GM18526 (cell line): Measurements from ENCODE around the gene CSNK1D.

Source experiments
- POLR2A ChIP-seq: IDR thresholded peaks from 3 replicates; pipeline ENCODE4 v1.6.1; 2011; ENCODE audit not compliant: insufficient read length; ENCODE audit errors: extremely low read depth

The CSNK1D gene

DNA sequence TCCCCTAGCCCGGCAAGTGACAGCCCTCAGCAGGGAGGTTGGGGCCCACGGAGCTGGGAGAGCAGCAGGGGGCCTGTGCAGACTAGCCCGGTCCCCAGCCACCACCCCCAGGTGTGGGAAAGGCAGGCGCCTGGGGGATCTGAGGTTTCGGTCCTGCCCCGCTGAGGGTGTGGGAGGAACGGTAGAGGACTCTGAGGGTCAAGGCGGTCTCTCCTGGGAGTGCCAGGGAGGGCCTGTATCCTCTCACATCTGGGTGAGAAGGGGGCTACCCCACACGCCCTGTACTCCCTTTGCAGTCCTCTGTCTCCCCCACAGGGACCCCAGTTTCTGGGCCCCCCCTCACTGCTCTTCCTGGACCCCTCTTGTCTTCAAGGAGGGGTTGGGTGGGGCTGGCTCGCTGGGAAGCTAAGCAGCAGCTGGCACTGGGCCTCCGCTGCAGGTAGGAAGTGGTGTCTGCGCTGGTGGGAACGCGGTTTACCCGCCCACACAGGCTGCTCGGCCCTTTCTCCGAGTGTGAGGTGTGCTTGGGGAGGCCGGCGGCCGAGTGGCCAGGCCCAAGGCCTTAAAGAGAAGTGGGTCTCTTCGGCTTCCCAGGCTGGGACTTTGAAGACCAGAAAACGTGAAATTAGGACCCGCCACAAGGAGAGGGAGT, 28.5 kb upstream of the CSNK1D start:
- TF ChIP-seq POLR2A = no peak

DNA sequence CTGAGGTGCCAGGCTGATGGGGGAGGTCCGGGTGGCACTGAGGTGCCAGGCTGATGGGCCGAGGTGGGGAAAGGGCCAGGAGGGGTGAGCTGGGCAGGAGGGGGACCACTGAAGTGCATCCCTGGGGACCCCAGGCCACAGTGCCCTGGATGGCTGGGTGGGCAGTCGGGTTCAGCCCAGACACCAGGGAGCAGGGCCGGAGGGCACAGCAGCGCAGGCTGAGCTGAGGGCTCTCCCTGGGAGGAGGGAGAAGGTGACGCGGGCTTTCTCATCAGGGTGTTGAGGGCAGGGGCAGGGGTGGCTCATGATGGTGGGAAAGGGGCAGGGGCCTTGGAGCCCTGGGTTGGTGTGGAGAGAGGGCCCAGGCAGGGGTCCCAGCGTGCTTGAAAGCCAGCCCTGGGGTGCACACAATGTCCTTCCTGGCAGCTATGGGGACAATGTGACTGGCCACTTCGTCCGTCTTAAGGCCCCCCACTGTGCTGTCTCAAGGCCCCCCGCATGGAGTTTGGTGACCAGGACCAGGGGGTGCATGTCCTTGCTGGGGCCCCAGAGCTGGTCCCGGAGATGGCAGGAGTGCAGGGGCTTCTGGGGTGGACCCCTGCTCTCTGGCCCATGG, 27.9 kb upstream of the CSNK1D start:
- no peak for TF ChIP-seq POLR2A

DNA sequence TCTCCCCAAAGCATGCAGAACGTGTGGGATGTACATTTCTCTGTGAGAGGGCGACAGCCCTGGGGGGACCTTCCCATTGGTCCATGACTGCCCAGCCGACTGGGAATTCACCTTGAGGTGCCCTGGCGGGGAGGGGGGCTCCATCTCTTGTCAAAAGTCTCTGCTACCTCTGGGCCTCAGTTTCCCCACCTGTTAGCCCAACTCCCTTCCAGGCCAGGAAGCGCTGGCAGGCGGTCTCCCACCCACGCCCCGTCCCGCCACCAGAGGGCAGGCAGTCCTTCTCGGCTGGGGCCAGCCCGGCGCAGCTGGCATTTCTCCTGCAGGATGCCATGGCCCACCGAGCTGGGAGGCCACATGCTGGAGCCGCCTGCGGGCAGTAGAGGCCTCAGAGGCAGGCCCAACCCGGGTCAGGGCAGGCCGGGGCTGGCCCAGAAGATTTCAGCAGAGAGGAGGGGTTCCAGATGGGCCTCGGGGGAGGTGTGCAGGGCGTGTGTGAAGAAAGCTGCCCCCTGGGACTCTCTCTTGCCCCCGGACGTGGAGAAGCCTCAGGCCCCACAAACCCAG, 27.3 kb upstream of the CSNK1D start:
- TF ChIP-seq POLR2A = no peak

DNA sequence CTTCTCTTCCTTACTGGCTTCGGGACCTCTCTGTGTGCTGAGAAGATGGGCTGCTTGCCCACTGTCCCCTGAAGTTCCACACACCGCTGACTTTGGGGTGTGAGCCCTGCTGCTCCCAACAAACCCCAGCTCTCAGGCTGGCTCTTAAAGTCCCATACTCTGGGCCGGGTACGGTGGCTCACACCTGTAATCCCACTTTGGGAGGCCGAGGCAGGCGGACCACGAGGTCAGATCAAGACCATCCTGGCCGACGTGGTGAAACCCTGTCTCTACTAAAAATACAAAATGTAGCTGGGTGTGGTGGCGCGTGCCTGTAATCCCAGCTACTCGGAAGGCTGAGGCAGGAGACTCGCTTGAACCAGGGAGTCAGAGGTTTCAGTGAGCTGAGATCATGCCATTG, 26.7 kb upstream of the CSNK1D start:
- no peak for TF ChIP-seq POLR2A

DNA sequence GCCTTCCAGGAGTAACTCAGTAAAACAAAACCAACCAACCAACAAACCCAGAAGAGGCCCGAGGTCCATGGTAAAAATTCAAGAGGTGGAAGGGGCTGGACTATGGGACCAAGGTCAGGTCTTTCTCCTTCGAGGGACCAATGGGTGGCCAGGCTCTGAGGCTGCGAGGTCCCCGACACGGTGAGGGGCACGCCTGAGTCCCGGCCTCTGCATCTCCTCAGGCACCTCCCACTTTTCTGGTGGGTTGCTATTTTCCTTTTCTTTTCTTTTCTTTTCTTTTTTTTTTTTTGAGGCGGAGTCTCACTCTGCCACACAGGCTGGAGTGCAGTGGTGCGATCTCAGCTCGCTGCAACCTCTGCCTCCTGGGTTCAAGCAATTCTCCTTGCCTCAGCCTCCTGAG, 26.0 kb upstream of the CSNK1D start:
- TF ChIP-seq POLR2A = no peak

DNA sequence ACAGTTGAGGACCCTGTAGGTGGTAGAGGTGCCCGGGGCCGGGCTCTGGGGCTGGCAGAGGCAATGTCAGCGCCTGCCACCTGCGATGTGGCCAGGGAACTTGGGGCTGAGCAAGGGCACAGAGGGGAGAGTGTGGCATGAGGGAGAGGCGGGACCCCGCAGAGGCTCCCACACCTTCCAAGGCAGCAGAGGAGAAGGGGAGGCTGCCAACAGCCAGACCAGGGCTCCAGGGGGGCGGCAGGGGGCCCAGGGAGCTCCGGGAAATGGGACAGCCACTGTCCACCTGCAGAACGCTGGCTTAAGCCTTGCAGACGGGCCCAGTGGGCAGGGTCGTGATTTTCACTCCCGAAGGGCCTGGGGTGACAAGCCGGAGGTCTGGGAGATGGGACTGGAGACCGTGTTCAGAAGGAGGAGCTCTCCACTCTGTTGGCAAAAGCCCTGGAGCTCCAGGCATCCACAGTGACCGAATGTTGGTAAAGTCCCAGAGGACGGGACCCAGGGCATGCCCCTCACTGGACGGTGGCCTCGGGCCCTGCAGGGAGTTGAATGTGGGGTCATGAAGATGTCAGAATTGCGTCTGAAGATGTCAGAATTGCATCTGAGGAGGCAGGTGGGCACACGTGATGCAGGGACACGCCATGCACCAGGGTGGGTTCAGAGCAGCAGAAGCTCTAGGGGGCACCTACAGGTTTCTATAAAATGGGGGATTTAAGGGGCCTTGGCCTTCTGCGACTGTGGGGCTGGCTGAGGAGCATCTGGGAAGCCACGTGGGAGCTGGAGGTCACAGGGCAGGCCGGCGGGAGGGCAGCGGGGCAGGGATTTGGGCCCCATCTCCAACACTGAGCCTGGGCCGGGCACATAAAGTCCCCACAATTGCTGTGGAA, 25.3 kb upstream of the CSNK1D start:
- TF ChIP-seq POLR2A = no peak

DNA sequence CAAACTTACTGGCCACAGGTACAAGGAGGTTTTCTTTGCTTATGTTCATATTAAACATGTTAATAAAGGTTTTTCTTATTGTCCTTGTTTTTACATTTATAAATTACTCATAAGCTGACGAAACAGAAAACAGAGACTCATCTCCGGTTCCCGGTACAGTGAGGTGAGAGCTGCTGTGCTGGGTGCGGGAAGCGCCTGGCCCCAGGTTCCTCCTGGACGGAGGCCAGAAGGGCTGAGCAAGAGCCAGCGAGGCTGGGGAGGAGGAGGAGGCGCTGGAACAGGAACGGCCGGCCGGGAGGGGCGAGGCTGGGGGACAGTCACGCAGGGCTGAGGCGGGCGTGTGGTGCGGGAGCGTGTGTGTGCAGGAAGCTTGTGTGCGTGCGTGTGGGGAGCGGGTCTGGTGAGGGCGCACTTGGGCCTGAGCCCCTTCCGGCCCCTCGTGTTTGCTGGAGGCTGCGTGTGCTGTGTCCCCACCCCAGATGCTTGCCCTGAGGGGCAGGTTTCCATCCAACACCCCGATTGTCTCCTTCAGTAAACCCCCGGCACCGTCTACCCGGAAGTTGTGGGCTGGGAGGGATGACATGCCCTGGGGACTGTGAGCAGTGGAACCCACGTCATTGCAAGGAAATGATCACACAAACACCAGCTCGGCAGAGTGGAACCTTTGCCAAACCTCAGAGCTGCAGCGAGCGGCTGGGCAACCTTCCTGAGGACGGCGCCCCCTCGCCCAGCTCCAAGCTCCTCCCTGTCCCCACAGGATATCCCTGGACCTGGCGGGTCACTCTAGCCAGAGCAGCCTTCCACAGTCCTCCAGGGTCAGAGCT, 24.4 kb upstream of the CSNK1D start:
- peak; percentile 82 for TF ChIP-seq POLR2A

DNA sequence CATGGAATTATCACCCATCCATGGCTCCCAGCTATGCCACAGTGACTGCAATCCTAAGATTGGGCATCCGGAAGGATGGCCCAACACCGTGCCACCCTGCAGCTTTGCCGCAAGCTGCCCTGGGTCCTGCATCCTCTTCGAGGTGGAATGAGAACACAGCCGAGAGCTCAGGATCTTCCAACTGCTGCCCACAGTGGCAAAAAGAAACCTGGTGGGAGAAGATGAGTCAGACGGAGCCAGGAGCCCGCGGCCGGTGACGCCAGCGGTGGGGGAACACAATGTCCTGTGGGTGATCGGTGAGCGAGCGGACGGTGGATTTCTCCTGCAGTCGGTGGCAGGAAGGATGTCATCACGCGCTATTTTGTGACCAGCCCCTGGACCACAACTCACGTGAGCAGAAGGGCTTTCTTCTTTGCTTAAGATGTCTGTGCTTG, 23.8 kb upstream of the CSNK1D start:
- peak; percentile 38 for TF ChIP-seq POLR2A

DNA sequence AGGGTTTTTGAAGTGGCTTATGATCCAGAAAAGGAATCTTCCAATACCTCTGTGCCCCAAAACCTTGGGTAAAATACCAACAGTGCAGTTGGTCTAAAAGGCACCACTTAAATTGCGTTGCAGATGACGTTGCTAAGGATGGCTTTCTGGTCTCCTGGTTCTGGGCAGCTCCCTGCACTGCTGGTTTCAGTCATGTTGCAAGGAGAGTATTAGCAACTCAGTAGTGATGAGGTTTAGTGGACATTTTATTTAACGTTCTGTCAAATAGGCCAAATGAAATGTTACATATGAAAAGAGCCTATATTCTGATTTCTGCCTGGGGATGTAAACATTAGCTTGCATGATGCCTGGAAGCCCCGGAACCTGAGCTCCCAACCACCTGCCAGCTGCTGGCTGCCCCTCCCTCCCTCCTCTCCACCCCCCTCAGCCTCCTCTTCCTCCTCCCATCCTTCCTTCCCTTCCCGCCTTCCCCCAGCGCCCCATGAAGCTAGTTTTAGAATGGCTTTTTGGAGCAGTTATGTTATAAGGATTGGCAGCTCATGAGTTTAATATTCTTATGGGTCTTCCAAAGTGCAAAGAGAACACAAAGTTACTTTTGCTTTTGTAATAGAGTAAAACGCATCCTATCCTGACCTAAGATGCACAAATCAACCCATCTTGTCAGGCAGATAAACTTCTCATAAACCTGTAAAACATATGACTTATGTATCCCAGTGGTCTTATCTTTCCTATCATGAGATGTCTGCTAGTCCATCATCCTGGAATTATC, 23.2 kb upstream of the CSNK1D start:
- TF ChIP-seq POLR2A = no peak

DNA sequence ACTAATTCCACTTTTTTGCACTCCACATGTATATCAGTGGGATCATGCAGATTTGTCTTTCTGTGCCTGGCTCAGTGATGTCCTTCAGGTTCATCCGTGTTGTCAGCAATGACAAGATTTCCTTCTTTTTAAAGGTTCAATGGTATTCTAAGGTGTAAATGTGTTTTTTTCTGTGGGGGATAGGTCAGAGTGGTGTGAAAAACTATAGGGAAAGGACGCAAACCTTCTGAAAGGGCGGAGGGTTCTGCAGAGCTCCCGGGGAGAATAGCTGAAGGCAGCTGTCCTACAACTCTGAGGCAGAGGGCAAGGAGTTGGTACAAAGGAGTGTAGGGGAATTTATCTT, 21.9 kb upstream of the CSNK1D start:
- no peak for TF ChIP-seq POLR2A

DNA sequence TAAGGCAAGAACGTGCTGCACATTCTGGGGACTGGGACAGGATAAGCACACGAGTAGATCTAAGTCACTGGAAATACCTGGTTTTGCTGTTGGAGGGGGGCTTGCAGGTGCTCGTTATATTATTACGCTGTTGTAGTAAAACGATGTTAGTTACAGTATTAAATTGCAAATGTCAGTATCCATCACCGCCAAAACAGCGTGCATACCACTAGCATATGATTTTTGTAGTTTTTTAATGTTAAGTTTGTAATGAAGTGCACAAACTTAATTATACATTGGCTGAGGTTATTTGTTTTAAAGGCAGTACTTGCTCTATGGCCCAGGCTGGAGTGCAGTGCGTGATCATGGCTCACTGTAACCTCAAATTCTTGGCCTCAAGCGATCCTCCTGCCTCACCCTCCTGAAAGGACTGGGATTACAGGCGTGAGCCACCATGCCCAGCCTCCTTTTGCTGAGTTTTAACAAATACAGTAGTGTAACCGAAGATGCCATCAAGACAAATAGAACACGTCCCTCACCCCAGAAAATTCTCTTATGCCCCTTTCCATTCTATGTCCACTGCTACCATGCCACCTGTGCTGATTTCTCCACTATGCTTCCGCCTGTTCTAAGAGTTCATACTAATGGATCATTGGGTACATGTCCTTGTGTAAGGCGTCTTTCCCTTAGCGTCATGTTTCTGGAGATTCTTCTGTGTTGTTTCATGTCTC, 20.7 kb upstream of the CSNK1D start:
- TF ChIP-seq POLR2A = no peak

DNA sequence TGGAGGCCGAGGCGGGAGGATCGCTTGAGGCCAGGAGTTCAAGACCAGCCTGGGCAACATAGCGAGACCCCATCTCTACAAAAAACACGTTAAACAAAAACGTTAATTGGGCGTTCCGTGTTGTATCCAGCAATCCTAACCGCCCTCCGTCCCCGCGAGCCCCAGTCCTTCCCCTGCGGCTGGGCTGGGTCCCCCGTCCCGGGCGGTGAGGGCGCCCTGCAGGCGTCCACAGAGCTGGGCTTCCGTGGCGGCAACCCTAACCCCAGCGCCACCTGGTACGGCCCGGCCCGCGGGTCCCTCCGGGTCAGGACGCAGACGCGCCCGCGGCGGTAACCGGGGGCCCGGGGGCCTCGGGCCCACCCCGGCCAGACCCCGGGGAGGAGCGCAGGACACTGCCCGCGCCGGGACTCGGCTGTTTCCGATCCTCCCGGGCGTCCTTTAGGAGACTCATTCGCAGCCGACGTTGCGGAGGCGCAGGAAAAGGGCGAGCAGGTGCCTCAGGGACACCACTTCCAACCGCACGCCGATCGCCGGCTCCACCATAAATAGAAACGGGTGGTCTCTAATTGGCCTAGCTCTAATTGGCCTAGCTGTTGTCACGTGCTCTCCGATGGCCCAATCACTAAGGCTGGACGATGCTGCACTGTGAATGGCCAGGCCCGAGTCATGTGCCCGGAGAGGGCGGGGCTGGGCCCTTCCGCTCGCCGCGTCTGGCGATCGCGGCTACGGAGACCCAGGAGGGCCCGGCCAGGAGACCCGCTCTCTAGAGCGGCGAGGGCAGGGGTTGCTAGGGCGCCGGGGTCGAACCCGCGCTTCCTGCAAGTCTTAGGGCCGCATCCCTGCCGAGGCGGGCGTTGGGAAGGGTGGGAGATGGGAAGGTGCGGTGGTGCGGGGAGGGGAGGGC, 19.0 kb upstream of the CSNK1D start:
- peak; percentile 93 for TF ChIP-seq POLR2A
